ENCODE data around the gene ACSL1.
"Not testable (repeated sequence)": the region's sequence is repeated elsewhere in the genome, so short reads cannot be mapped to it uniquely, and the experiment has no call there.

Gene ACSL1

GRCh38 chr4:184790826-184791225, 34.9 kb downstream of the ACSL1 start:
- DNase-seq (ENCODE audit: low read depth) = no peak

- DNase-seq (ENCODE audit: low read depth) = no peak
These were observed 37.8 kb downstream of the ACSL1 start for GRCh38 chr4:184787766-184788503.

- DNase-seq (ENCODE audit: low read depth) = no peak
These were observed 40.0 kb downstream of the ACSL1 start for GRCh38 chr4:184785813-184786212.

- DNase-seq (ENCODE audit: low read depth) = no peak
These were observed 41.0 kb downstream of the ACSL1 start for GRCh38 chr4:184784628-184785257.

GRCh38 chr4:184782731-184783373, 42.9 kb downstream of the ACSL1 start:
- no peak for DNase-seq (ENCODE audit: low read depth)

GRCh38 chr4:184779160-184779559, 46.6 kb downstream of the ACSL1 start:
- DNase-seq (ENCODE audit: low read depth) = not testable (repeated sequence)

- DNase-seq (ENCODE audit: low read depth) = no peak
These were observed 47.4 kb downstream of the ACSL1 start for GRCh38 chr4:184778325-184778724.

- no peak for DNase-seq (ENCODE audit: low read depth)
These were observed 48.9 kb downstream of the ACSL1 start for GRCh38 chr4:184776821-184777220.

- no peak for DNase-seq (ENCODE audit: low read depth)
These were observed 49.8 kb downstream of the ACSL1 start for GRCh38 chr4:184775854-184776555.

GRCh38 chr4:184774152-184774551, 51.6 kb downstream of the ACSL1 start:
- DNase-seq (ENCODE audit: low read depth) = no peak

- DNase-seq (ENCODE audit: low read depth) = no peak
These were observed 54.4 kb downstream of the ACSL1 start for GRCh38 chr4:184771416-184771815.

- DNase-seq (ENCODE audit: low read depth) = no peak
These were observed 56.5 kb downstream of the ACSL1 start for GRCh38 chr4:184769141-184769765.

GRCh38 chr4:184768296-184768695, 57.5 kb downstream of the ACSL1 start:
- DNase-seq (ENCODE audit: low read depth) = no peak

GRCh38 chr4:184766446-184766845, 59.3 kb downstream of the ACSL1 start:
- no peak for DNase-seq (ENCODE audit: low read depth)

- DNase-seq (ENCODE audit: low read depth) = no peak
These were observed 60.1 kb downstream of the ACSL1 start for GRCh38 chr4:184765473-184766340.

- DNase-seq (ENCODE audit: low read depth) = no peak
These were observed 61.2 kb downstream of the ACSL1 start for GRCh38 chr4:184764601-184765000.

GRCh38 chr4:184763150-184763780, 62.5 kb downstream of the ACSL1 start:
- no peak for DNase-seq (ENCODE audit: low read depth)

- no peak for DNase-seq (ENCODE audit: low read depth)
These were observed 63.7 kb downstream of the ACSL1 start for GRCh38 chr4:184762100-184762499.

- DNase-seq (ENCODE audit: low read depth) = no peak
These were observed 65.1 kb downstream of the ACSL1 start for GRCh38 chr4:184760681-184761080.

GRCh38 chr4:184757810-184758209, 68.0 kb downstream of the ACSL1 start:
- DNase-seq (ENCODE audit: low read depth) = no peak

GRCh38 chr4:184756399-184756798, 69.4 kb downstream of the ACSL1 start:
- no peak for DNase-seq (ENCODE audit: low read depth)
